HCT116 (cell line): ENCODE measurements around the gene GCN1. TPM values are rescaled to one million over a fixed set of nuclear protein-coding genes. Genes with fewer than 3 reads are reported as not detected.

Source experiments
- ATAC-seq: fragments of 200-7000 bp; cut with Tn5 transposase; 2 replicates; pipeline ENCODE4 v1.9.1; 2020; ENCODE audit warnings: mild to moderate bottlenecking, moderate library complexity
- BruUV-seq: library from RNA; stranded (reverse); fragments of 400-500 nt; replicated peaks from 2 replicates; lab custom pipeline; 2021; lab: Mats Ljungman, UMichigan
- CTCF ChIA-PET: fragments of 300-600 bp; sonication (Branson Sonifier 250); formaldehyde crosslinking; loops from one replicate; lab custom pipeline; 2021; ENCODE audit warnings: antibody characterized with exemption; lab: Charles Lee
- POLR2A ChIA-PET: fragments of 300-600, 350-600 bp; sonication (Branson Sonifier 250); formaldehyde crosslinking; loops from one replicate; lab custom pipeline; 2021; ENCODE audit warnings: antibody characterized with exemption; lab: Charles Lee
- RAD21 ChIA-PET, 2 experiments: fragments of 300-600 bp; sonication (Branson Sonifier 250); formaldehyde crosslinking; loops; one replicate each; lab custom pipeline; 2023; ENCODE audit warnings: low total read pairs in 2 of 2; ENCODE audit not compliant: uncharacterized antibody in 2 of 2, unreplicated experiment in 2 of 2, low non-redundant PET in 1 of 2; lab: Charles Lee
- DNase-seq: peaks from one replicate; pipeline ENCODE4 v3.0.0-alpha.2; 2010; ENCODE audit warnings: low read depth, low spot score
- H2AFZ ChIP-seq: fragments of 200-600 bp; shearing (Covaris generic), sonication (generic); 2 replicates; pipeline ENCODE4 v1.6.1; 2017; ENCODE audit warnings: low read depth, mixed run types, mixed read lengths, antibody characterized with exemption, low read length; ENCODE audit not compliant: poor library complexity, severe bottlenecking
- H3K27ac ChIP-seq: 2 replicates; pipeline ENCODE4 v1.5.1; 2012; ENCODE audit warnings: low read depth, low read length
- H3K27me3 ChIP-seq: fragments of 200-600 bp; sonication (generic); 2 replicates; pipeline ENCODE4 v1.6.1; 2016; ENCODE audit warnings: mixed run types, low read length, mixed read lengths; ENCODE audit not compliant: insufficient read depth
- H3K36me3 ChIP-seq, 2 experiments: fragments of 200-500 bp in 1 of 2; fragments of 200-600 bp in 1 of 2; sonication (Bioruptor generic) in 1 of 2; sonication (generic) in 1 of 2; 2 replicates each; pipeline versions ENCODE4 v1.5.1 to v1.6.1; 2014 to 2016; ENCODE audit warnings: low read length in 2 of 2, inconsistent platforms in 1 of 2, mixed read lengths in 1 of 2, mixed run types in 1 of 2; ENCODE audit not compliant: insufficient read depth in 2 of 2, control insufficient read depth in 1 of 2
- H3K4me1 ChIP-seq, 2 experiments: fragments of 200-600 bp in 1 of 2; sonication (generic) in 1 of 2; 2 replicates each; pipeline versions ENCODE4 v1.5.1 to v1.6.1; 2012 to 2017; ENCODE audit warnings: low read length in 2 of 2, inconsistent platforms in 1 of 2, mild to moderate bottlenecking in 1 of 2, mixed read lengths in 1 of 2, mixed run types in 1 of 2, moderate library complexity in 1 of 2; ENCODE audit not compliant: insufficient read depth in 2 of 2, control insufficient read depth in 1 of 2
- H3K4me2 ChIP-seq: fragments of 200-600 bp; sonication (generic); 2 replicates; pipeline ENCODE4 v1.6.1; 2017; ENCODE audit warnings: mixed run types, low read length, mixed read lengths
- H3K4me3 ChIP-seq, 2 experiments: fragments of 200-600 bp in 1 of 2; sonication (generic) in 1 of 2; replicated peaks in 1 of 2; 2 replicates each; pipeline ENCODE4 v1.5.1; 2011 to 2016; ENCODE audit warnings: low read length in 2 of 2, control low read depth in 1 of 2, low read depth in 1 of 2, mild to moderate bottlenecking in 1 of 2, mixed read lengths in 1 of 2, mixed run types in 1 of 2
- H3K79me2 ChIP-seq: fragments of 200-600 bp; sonication (generic); 2 replicates; pipeline ENCODE4 v1.6.1; 2017; ENCODE audit warnings: mild to moderate bottlenecking, mixed run types, low read length, moderate library complexity, mixed read lengths; ENCODE audit not compliant: insufficient read depth
- H3K9ac ChIP-seq: fragments of 200-600 bp; sonication (generic); 2 replicates; pipeline ENCODE4 v1.6.1; 2016; ENCODE audit warnings: low read length, mixed read lengths
- H3K9me2 ChIP-seq: fragments of 200-600 bp; sonication (generic), shearing (Covaris generic); 2 replicates; pipeline ENCODE4 v1.6.1; 2017; ENCODE audit warnings: mixed run types, mild to moderate bottlenecking, moderate library complexity; ENCODE audit not compliant: insufficient read depth
- H3K9me3 ChIP-seq, 2 experiments: fragments of 200-500 bp in 1 of 2; fragments of 200-600 bp in 1 of 2; sonication (Bioruptor generic) in 1 of 2; sonication (generic) in 1 of 2; 2 replicates each; pipeline ENCODE4 v1.6.1; 2014 to 2017; ENCODE audit warnings: low read length in 2 of 2, mixed read lengths in 2 of 2, inconsistent platforms in 1 of 2, low read depth in 1 of 2, mild to moderate bottlenecking in 1 of 2, mixed run types in 1 of 2, moderate library complexity in 1 of 2; ENCODE audit not compliant: control insufficient read depth in 1 of 2, insufficient read depth in 1 of 2
- H4K20me1 ChIP-seq: fragments of 200-600 bp; sonication (generic), shearing (Covaris generic); 2 replicates; pipeline ENCODE4 v1.6.1; 2017; ENCODE audit warnings: mixed run types, mild to moderate bottlenecking, moderate library complexity; ENCODE audit not compliant: insufficient read depth
- JUND ChIP-seq: IDR thresholded peaks from 2 replicates; pipeline ENCODE4 v1.6.1; 2012
- POLR2A ChIP-seq: IDR thresholded peaks from 2 replicates; pipeline ENCODE4 v1.7.0; 2011; ENCODE audit warnings: borderline replicate concordance; ENCODE audit not compliant: insufficient read depth, insufficient read length; ENCODE audit errors: extremely low read depth
- POLR2AphosphoS5 ChIP-seq: IDR thresholded peaks from 2 replicates; pipeline ENCODE4 v1.6.1; 2011; ENCODE audit warnings: mild to moderate bottlenecking, low read depth, low read length, moderate library complexity
- RAD21 ChIP-seq: IDR thresholded peaks from 2 replicates; pipeline ENCODE4 v1.6.1; 2012; ENCODE audit warnings: low read depth, mild to moderate bottlenecking
- SIN3A ChIP-seq: IDR thresholded peaks from 2 replicates; pipeline ENCODE4 v1.6.1; 2012; ENCODE audit warnings: low read depth
- SRF ChIP-seq: IDR thresholded peaks from 2 replicates; pipeline ENCODE4 v1.6.1; 2012; ENCODE audit warnings: low read depth
- ZBTB33 ChIP-seq: IDR thresholded peaks from 2 replicates; pipeline ENCODE4 v1.6.1; 2011; ENCODE audit warnings: mild to moderate bottlenecking, low read length, moderate library complexity; ENCODE audit not compliant: insufficient replicate concordance; ENCODE audit errors: extremely low read depth
- intact Hi-C: fragments of 100-400 bp; cut with micrococcal nuclease; formaldehyde crosslinking; loops from 2 replicates; pipeline ENCODE4 v1.10.0; 2022
- total RNA-seq: library from RNA; stranded (reverse); gene quantifications from one replicate; pipeline ENCODE4 v1.2.1, GENCODE V29; 2021; ENCODE audit not compliant: unreplicated experiment

Gene GCN1
- total RNA-seq, 1 experiment from 2014 or later: 184 TPM

- H3K4me3 ChIP-seq: no peak overlapping the region
- DNase-seq (no peak), ATAC-seq (no peak)
- BruUV-seq: no TSS peak
- no peaks in the 10 kb centered on the region for H4K20me1 ChIP-seq
- H3K79me2 ChIP-seq: no peaks in the 10 kb centered on the region; the same call in 1 of the 2 replicates
- ChIA-PET RAD21 (no interaction called here), CTCF (no interaction called here), POLR2A (no interaction called here)
- H3K36me3 ChIP-seq: peaks cover 74 to 82% of the 10 kb centered on the region in 2 experiments
- no peak overlapping the region for H3K4me2 ChIP-seq
- H3K9me3 ChIP-seq: no peaks in the 10 kb centered on the region
- no peaks in the 10 kb centered on the region for H3K27me3 ChIP-seq
- no peak overlapping the region for H2AFZ ChIP-seq
- no peaks in the 10 kb centered on the region for H3K9me2 ChIP-seq
- H3K4me1 ChIP-seq: no peaks in the 10 kb centered on the region
- H3K27ac ChIP-seq: no peak overlapping the region
- TF ChIP-seq POLR2A: no peak
- intact Hi-C loops: no loop called here
- no peak overlapping the region for H3K9ac ChIP-seq
Measured at GRCh38 chr12:120144215-120144614, 50.3 kb downstream of the GCN1 start.

GRCh38 chr12:120142231-120142877 lies 52.2 kb downstream of the GCN1 start:
- no TSS peak for BruUV-seq
- Histone ChIP-seq H3K9me3 (no peaks in the 10 kb centered on the region), H3K79me2 (peaks cover 4% of the 10 kb centered on the region; the same call in 1 of the 2 replicates), H2AFZ (no peak overlapping the region), H3K27ac (no peak overlapping the region), H3K9me2 (no peaks in the 10 kb centered on the region), H3K4me2 (no peak overlapping the region), H3K36me3 (peaks cover 71 to 78% of the 10 kb centered on the region in 2 experiments), H4K20me1 (no peaks in the 10 kb centered on the region), H3K4me1 (no peaks in the 10 kb centered on the region), H3K27me3 (no peaks in the 10 kb centered on the region), H3K9ac (no peak overlapping the region), H3K4me3 (no peak overlapping the region)
- ChIA-PET POLR2A (no interaction called here), RAD21 (no interaction called here), CTCF (no interaction called here)
- TF ChIP-seq ZBTB33 (no peak), JUND (no peak), RAD21 (no peak), SIN3A (no peak), SRF (no peak), POLR2AphosphoS5 (no peak)
- no peak for ATAC-seq
- intact Hi-C loops: no loop called here
- no peak for DNase-seq
